CD14-positive monocyte (primary cell): Measurements from ENCODE around the gene SLFN12L. TPM values are rescaled to one million over a fixed set of nuclear protein-coding genes. Genes with fewer than 3 reads are reported as not detected.

Experiments used
- DNase-seq, 3 donors: peaks; one replicate each; pipeline ENCODE4 v3.0.0-alpha.2; 2011 to 2022
- H2AFZ ChIP-seq: 2 replicates; pipeline ENCODE4 v1.6.0; 2012; ENCODE audit warnings: mild to moderate bottlenecking, low read depth, low read length, inconsistent platforms; ENCODE audit not compliant: insufficient read depth, poor library complexity, severe bottlenecking
- H3K27ac ChIP-seq, 2 donors: 1 replicate in 1 of 2; 2 replicates in 1 of 2; pipeline ENCODE4 v1.5.1; 2012 to 2013; ENCODE audit warnings: low read length in 2 of 2, control low read depth in 1 of 2, inconsistent platforms in 1 of 2, low read depth in 1 of 2, mild to moderate bottlenecking in 1 of 2
- H3K27me3 ChIP-seq, 2 donors: one replicate each; pipeline versions ENCODE4 v1.6.0 to v1.6.1; 2011 to 2013; ENCODE audit warnings: low read length in 2 of 2; ENCODE audit not compliant: control insufficient read depth in 2 of 2, insufficient read depth in 2 of 2
- H3K36me3 ChIP-seq, 2 donors: replicated peaks in 1 of 2; 1 replicate in 1 of 2; 2 replicates in 1 of 2; pipeline versions ENCODE4 v1.5.1 to v1.6.1; 2012 to 2013; ENCODE audit warnings: low read length in 2 of 2, control low read depth in 1 of 2, inconsistent platforms in 1 of 2, mild to moderate bottlenecking in 1 of 2; ENCODE audit not compliant: insufficient read depth in 2 of 2, control insufficient read depth in 1 of 2
- H3K4me1 ChIP-seq, 2 donors: 1 replicate in 1 of 2; 2 replicates in 1 of 2; pipeline versions ENCODE4 v1.5.1 to v1.6.1; 2012 to 2013; ENCODE audit warnings: low read length in 2 of 2, control low read depth in 1 of 2, inconsistent platforms in 1 of 2, mild to moderate bottlenecking in 1 of 2, moderate library complexity in 1 of 2; ENCODE audit not compliant: insufficient read depth in 2 of 2, control insufficient read depth in 1 of 2
- H3K4me2 ChIP-seq: replicated peaks from 2 replicates; pipeline ENCODE3; 2012; ENCODE audit warnings: low read length, moderate library complexity, mild to moderate bottlenecking; ENCODE audit not compliant: poor library complexity, severe bottlenecking; ENCODE audit errors: extremely low read depth
- H3K4me3 ChIP-seq, 3 experiments: fragments of 200-600 bp in 1 of 3; sonication (generic) in 1 of 3; replicated peaks in 1 of 3; 1 replicate in 2 of 3; 2 replicates in 1 of 3; pipeline ENCODE4 v1.5.1; 2011 to 2013; ENCODE audit warnings: low read length in 3 of 3, mild to moderate bottlenecking in 3 of 3, control low read depth in 2 of 3, low read depth in 2 of 3, inconsistent platforms in 1 of 3, moderate library complexity in 1 of 3
- H3K79me2 ChIP-seq: 2 replicates; pipeline ENCODE4 v1.6.0; 2012; ENCODE audit warnings: mild to moderate bottlenecking, control low read depth, inconsistent platforms, low read length, moderate library complexity; ENCODE audit not compliant: insufficient read depth
- H3K9ac ChIP-seq: 2 replicates; pipeline ENCODE4 v1.6.0; 2017; ENCODE audit warnings: low read length, mild to moderate bottlenecking; ENCODE audit not compliant: insufficient read depth, poor library complexity, severe bottlenecking
- H3K9me3 ChIP-seq, 2 donors: replicated peaks in 1 of 2; 1 replicate in 1 of 2; 2 replicates in 1 of 2; pipeline versions ENCODE4 v1.5.1 to v1.6.1; 2012 to 2013; ENCODE audit warnings: low read length in 2 of 2, control low read depth in 1 of 2; ENCODE audit not compliant: control insufficient read depth in 1 of 2, insufficient read depth in 1 of 2
- H4K20me1 ChIP-seq: 2 replicates; pipeline ENCODE4 v1.6.0; 2012; ENCODE audit warnings: mild to moderate bottlenecking, low read length, control low read depth, moderate library complexity; ENCODE audit not compliant: insufficient read depth
- H3K27ac Mint-ChIP-seq, 7 donors: one replicate each; pipeline ENCODE4 v1.8.0; 2020; ENCODE audit warnings: mild to moderate bottlenecking in 7 of 7, mixed read lengths in 7 of 7, moderate library complexity in 6 of 7, inconsistent platforms in 2 of 7
- H3K27me3 Mint-ChIP-seq, 3 donors: one replicate each; pipeline ENCODE4 v1.8.0; 2021 to 2022; ENCODE audit warnings: low read depth in 3 of 3, mild to moderate bottlenecking in 3 of 3, mixed read lengths in 3 of 3, moderate library complexity in 3 of 3, inconsistent platforms in 1 of 3
- H3K36me3 Mint-ChIP-seq, 2 donors: one replicate each; pipeline ENCODE4 v1.8.0; 2020; ENCODE audit warnings: mixed read lengths in 2 of 2, inconsistent platforms in 1 of 2, mild to moderate bottlenecking in 1 of 2
- H3K4me1 Mint-ChIP-seq: one replicate; pipeline ENCODE4 v1.8.0; 2020; ENCODE audit warnings: mild to moderate bottlenecking, mixed read lengths
- H3K4me3 Mint-ChIP-seq, 2 donors: one replicate each; pipeline ENCODE4 v1.8.0; 2020; ENCODE audit warnings: mild to moderate bottlenecking in 2 of 2, mixed read lengths in 2 of 2, moderate library complexity in 1 of 2
- H3K9me3 Mint-ChIP-seq, 7 donors: one replicate each; pipeline ENCODE4 v1.8.0; 2020 to 2022; ENCODE audit warnings: mixed read lengths in 7 of 7, mild to moderate bottlenecking in 6 of 7, moderate library complexity in 6 of 7, inconsistent platforms in 2 of 7
- WGBS: methylation state at CpG from one replicate; pipeline ENCODE4 v1.1.5; 2013; ENCODE audit warnings: missing lambda C conversion rate; ENCODE audit not compliant: insufficient coverage; 5-methylcytosine and 5-hydroxymethylcytosine counted together
- intact Hi-C, 2 donors: fragments of 100-400 bp; cut with micrococcal nuclease; formaldehyde crosslinking; loops; one replicate each; pipeline versions ENCODE4 v1.15.0 to v1.15.1; 2023
- polyA plus RNA-seq, 3 donors: library from polyadenylated mRNA; depleted of rRNA in 1 of 3; unstranded in 2 of 3; stranded (reverse) in 1 of 3; fragments of 300-500 nt in 2 of 3; fragments of >200 nt in 1 of 3; fragmentation: Illumina TruSeq in 2 of 3; gene quantifications; 1 replicate in 2 of 3; 2 replicates in 1 of 3; pipeline ENCODE4 v1.2.3, GENCODE V29; 2012 to 2021
- TF ChIP-seq, protein P1 (sequence below): fragments of 200-600 bp; IDR thresholded peaks from one replicate; pipeline ENCODE4 v1.8.0; 2022; ENCODE audit warnings: antibody characterized with exemption, mild to moderate bottlenecking

SLFN12L gene
- polyA plus RNA-seq, 3 donors = 0.14 to 0.25 (median 0.24) TPM

- no peaks in the 10 kb centered on the region for H3K27me3 ChIP-seq
- H3K36me3 ChIP-seq = peaks cover 25 to 28% of the 10 kb centered on the region in 2 donors
- no peak overlapping the region for H3K4me3 Mint-ChIP-seq
- no peak overlapping the region for H2AFZ ChIP-seq
- peaks cover 0 to 3% (median 0%) of the 10 kb centered on the region in 7 donors for H3K9me3 Mint-ChIP-seq
- peaks cover 5% of the 10 kb centered on the region for H3K79me2 ChIP-seq
- peaks cover 0 to 2% (median 2%) of the 10 kb centered on the region in 3 donors for H3K27me3 Mint-ChIP-seq
- peaks cover 13 to 25% of the 10 kb centered on the region in 2 donors for H3K4me1 ChIP-seq
- H4K20me1 ChIP-seq = peaks cover 5% of the 10 kb centered on the region
- no peak for DNase-seq
- 100% methylated on average over 2 of the region's 3 CpGs for WGBS
- H3K4me3 ChIP-seq = no peak overlapping the region
- no peak overlapping the region for H3K27ac ChIP-seq
- H3K4me1 Mint-ChIP-seq = peaks cover 18% of the 10 kb centered on the region
- H3K4me2 ChIP-seq = no peak overlapping the region
- TF ChIP-seq, protein P1, sequence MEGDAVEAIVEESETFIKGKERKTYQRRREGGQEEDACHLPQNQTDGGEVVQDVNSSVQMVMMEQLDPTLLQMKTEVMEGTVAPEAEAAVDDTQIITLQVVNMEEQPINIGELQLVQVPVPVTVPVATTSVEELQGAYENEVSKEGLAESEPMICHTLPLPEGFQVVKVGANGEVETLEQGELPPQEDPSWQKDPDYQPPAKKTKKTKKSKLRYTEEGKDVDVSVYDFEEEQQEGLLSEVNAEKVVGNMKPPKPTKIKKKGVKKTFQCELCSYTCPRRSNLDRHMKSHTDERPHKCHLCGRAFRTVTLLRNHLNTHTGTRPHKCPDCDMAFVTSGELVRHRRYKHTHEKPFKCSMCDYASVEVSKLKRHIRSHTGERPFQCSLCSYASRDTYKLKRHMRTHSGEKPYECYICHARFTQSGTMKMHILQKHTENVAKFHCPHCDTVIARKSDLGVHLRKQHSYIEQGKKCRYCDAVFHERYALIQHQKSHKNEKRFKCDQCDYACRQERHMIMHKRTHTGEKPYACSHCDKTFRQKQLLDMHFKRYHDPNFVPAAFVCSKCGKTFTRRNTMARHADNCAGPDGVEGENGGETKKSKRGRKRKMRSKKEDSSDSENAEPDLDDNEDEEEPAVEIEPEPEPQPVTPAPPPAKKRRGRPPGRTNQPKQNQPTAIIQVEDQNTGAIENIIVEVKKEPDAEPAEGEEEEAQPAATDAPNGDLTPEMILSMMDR = no peak
- intact Hi-C loops = no loop called here
- H3K36me3 Mint-ChIP-seq = peaks cover 22 to 25% of the 10 kb centered on the region in 2 donors
- peak overlapping the region in 1 of 7 donors; percentile 30 for H3K27ac Mint-ChIP-seq
- no peak overlapping the region for H3K9ac ChIP-seq
- no peaks in the 10 kb centered on the region for H3K9me3 ChIP-seq
Observed at GRCh38 chr17:35575759-35576158, 38.3 kb upstream of the SLFN12L start.

DNA sequence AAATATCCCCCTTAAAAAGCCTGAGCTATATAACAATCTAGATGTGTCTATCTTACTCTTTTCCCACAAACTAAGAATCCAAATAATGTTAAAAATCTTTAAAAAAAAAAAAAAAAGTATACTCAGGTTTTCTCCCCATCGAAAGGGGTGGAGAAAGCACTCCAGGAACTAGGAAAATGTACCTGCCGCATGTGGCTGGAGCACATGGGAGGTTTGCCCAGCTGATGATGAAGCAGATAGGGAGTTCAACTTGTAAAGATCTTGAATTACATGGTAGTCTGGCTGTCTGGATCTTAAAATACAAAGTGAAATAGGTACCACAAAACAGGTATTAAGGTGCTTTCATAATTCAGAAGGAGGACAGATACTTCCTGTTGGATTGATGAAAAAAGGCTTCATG, 31.9 kb upstream of the SLFN12L start:
- no peak for DNase-seq
- Mint-ChIP-seq H3K27me3 (peaks cover 0 to 5% (median 2%) of the 10 kb centered on the region in 3 donors), H3K9me3 (no peaks in the 10 kb centered on the region), H3K27ac (no peak overlapping the region), H3K4me1 (peaks cover 22% of the 10 kb centered on the region), H3K36me3 (peaks cover 8 to 13% of the 10 kb centered on the region in 2 donors), H3K4me3 (peak overlapping the region in 1 of 2 donors; percentile 34)
- Histone ChIP-seq H3K4me1 (peaks cover 23 to 27% of the 10 kb centered on the region in 2 donors), H3K27me3 (no peaks in the 10 kb centered on the region), H3K4me3 (no peak overlapping the region), H3K27ac (no peak overlapping the region), H4K20me1 (peaks cover 5% of the 10 kb centered on the region), H3K9ac (no peak overlapping the region), H3K4me2 (peak overlapping the region; percentile 96), H3K36me3 (peaks cover 11 to 12% of the 10 kb centered on the region in 2 donors), H3K9me3 (no peaks in the 10 kb centered on the region), H3K79me2 (peaks cover 32% of the 10 kb centered on the region), H2AFZ (no peak overlapping the region)
- TF ChIP-seq, protein P1 = no peak
- WGBS = 90% methylated on average over 1 of the region's 2 CpGs
- intact Hi-C loops = no loop called here
